Cerebellar cortex (tissue), 1 donor: Measurements from ENCODE around the gene PRPF18.

Experiments
- DNase-seq: peaks from one replicate; pipeline ENCODE4 v3.0.0-alpha.2; 2015; ENCODE audit warnings: low spot score

PRPF18 gene

GRCh38 chr10:13604357-13605040 is 17.7 kb downstream of the PRPF18 start:
- DNase-seq = no peak

- no peak for DNase-seq
These were observed 21.6 kb downstream of the PRPF18 start for GRCh38 chr10:13608246-13608853.

GRCh38 chr10:13612654-13613373 is 26.0 kb downstream of the PRPF18 start:
- DNase-seq = no peak

- DNase-seq = peak; percentile 66
These were observed 26.8 kb downstream of the PRPF18 start for GRCh38 chr10:13613519-13613918.

GRCh38 chr10:13614530-13615332 is 28.0 kb downstream of the PRPF18 start:
- DNase-seq = no peak

GRCh38 chr10:13615650-13616300 is 29.0 kb downstream of the PRPF18 start:
- no peak for DNase-seq

- DNase-seq = no peak
These were observed 30.4 kb downstream of the PRPF18 start for GRCh38 chr10:13617116-13617515.

GRCh38 chr10:13621931-13622330 is 35.2 kb downstream of the PRPF18 start:
- DNase-seq = no peak

GRCh38 chr10:13624630-13625029 is 37.9 kb downstream of the PRPF18 start:
- DNase-seq = no peak

GRCh38 chr10:13627459-13628310 is 40.9 kb downstream of the PRPF18 start:
- DNase-seq = no peak

GRCh38 chr10:13628661-13629060 is 41.9 kb downstream of the PRPF18 start:
- DNase-seq = no peak

GRCh38 chr10:13629116-13629515 is 42.4 kb downstream of the PRPF18 start:
- DNase-seq = no peak

- DNase-seq = no peak
These were observed 43.5 kb downstream of the PRPF18 start for GRCh38 chr10:13630231-13630630.

GRCh38 chr10:13631594-13631993 is 44.8 kb downstream of the PRPF18 start:
- no peak for DNase-seq

- DNase-seq = no peak
These were observed 45.7 kb downstream of the PRPF18 start for GRCh38 chr10:13632440-13632839.

GRCh38 chr10:13632884-13633440 is 46.2 kb downstream of the PRPF18 start:
- no peak for DNase-seq

- DNase-seq = no peak
These were observed 46.9 kb downstream of the PRPF18 start for GRCh38 chr10:13633689-13634088.

- no peak for DNase-seq
These were observed 47.4 kb downstream of the PRPF18 start for GRCh38 chr10:13634207-13634606.

GRCh38 chr10:13636776-13637175 is 50.0 kb downstream of the PRPF18 start:
- no peak for DNase-seq

GRCh38 chr10:13637303-13637856 is 50.6 kb downstream of the PRPF18 start:
- no peak for DNase-seq
